Measurements from ENCODE around the gene SLC22A3.
"Not testable (repeated sequence)": the region's sequence is repeated elsewhere in the genome, so short reads cannot be mapped to it uniquely, and the experiment has no call there.

The SLC22A3 gene

GRCh38 chr6:160336200-160336599 lies 12.0 kb upstream of the SLC22A3 start:
- DNase-seq, result no peak

GRCh38 chr6:160337301-160337700 lies 10.9 kb upstream of the SLC22A3 start:
- DNase-seq, result peak; percentile 47

GRCh38 chr6:160337991-160338390 lies 10.2 kb upstream of the SLC22A3 start:
- no peak for DNase-seq

GRCh38 chr6:160343144-160343543 lies 5.0 kb upstream of the SLC22A3 start:
- no peak for DNase-seq

GRCh38 chr6:160344271-160344670 lies 3.9 kb upstream of the SLC22A3 start:
- DNase-seq, result no peak

- no peak for DNase-seq
Observed at GRCh38 chr6:160347259-160348222, 637 bp upstream of the SLC22A3 start.

- no peak for DNase-seq
Observed at GRCh38 chr6:160349020-160349441, 853 bp downstream of the SLC22A3 start.

- DNase-seq, result no peak
Observed at GRCh38 chr6:160349814-160350350, 1.7 kb downstream of the SLC22A3 start.

GRCh38 chr6:160353950-160354496 lies 5.8 kb downstream of the SLC22A3 start:
- no peak for DNase-seq

- no peak for DNase-seq
Observed at GRCh38 chr6:160355001-160355400, 6.8 kb downstream of the SLC22A3 start.

- DNase-seq, result no peak
Observed at GRCh38 chr6:160356074-160356744, 8.0 kb downstream of the SLC22A3 start.

GRCh38 chr6:160357088-160357487 lies 8.9 kb downstream of the SLC22A3 start:
- DNase-seq, result no peak

GRCh38 chr6:160358225-160359119 lies 10.3 kb downstream of the SLC22A3 start:
- no peak for DNase-seq

GRCh38 chr6:160360955-160361354 lies 12.8 kb downstream of the SLC22A3 start:
- no peak for DNase-seq

- no peak for DNase-seq
Observed at GRCh38 chr6:160362556-160362955, 14.4 kb downstream of the SLC22A3 start.

- no peak for DNase-seq
Observed at GRCh38 chr6:160363016-160363996, 15.1 kb downstream of the SLC22A3 start.

GRCh38 chr6:160365117-160365516 lies 16.9 kb downstream of the SLC22A3 start:
- no peak for DNase-seq

GRCh38 chr6:160367798-160368547 lies 19.8 kb downstream of the SLC22A3 start:
- DNase-seq, result no peak

GRCh38 chr6:160368670-160369069 lies 20.5 kb downstream of the SLC22A3 start:
- no peak for DNase-seq

GRCh38 chr6:160373601-160374000 lies 25.4 kb downstream of the SLC22A3 start:
- not testable (repeated sequence) for DNase-seq

All from fibroblast of skin of right biceps (primary cell).